Fibroblast of skin of abdomen (primary cell): Measurements from ENCODE around the gene TENM4.
"Not testable (repeated sequence)": the region's sequence is repeated elsewhere in the genome, so short reads cannot be mapped to it uniquely, and the experiment has no call there.

Experiments
- DNase-seq: peaks from one replicate; pipeline ENCODE4 v3.0.0-alpha.2; 2013

TENM4 gene

DNA sequence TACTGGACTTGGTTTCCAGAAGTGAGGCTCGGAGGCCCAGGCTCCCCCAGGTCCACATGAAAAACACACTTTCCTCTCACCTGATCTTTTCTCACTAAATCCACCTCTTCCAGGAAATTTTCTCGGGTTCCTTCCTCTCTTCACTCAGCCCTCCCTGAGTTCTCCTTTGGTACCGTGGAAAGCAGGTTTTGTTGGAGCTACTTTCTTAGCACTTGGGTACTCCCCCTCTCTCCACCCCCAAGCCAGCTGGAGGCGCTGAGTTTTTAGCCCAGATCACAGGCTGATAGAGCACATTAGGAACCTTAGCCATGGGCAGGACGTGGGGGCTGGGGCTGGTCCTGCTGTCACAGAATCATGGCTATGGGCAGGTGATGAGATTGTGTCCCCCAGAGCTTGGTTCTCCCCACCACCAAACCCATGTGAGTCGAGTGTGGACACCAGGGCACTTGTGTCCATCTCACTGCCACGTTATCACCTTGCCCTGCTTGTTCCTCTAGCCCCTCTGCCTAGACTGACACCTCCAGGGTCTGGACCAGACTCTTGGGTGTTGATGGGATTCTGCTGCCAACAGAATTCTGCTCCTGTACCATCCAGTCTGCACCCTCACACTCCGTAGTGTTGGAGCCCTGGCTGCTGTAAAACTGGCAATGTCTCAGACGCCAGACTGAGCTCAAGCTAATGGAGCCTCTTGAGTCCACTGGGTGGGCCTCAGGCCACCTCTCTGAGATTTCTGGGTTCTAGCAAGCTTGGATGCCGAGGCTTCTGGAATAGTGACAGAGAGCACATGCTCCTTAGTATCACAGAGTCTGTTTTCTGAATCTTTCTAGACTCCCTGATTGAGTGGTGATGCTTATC is 791.2 kb downstream of the TENM4 start:
- DNase-seq = no peak

DNA sequence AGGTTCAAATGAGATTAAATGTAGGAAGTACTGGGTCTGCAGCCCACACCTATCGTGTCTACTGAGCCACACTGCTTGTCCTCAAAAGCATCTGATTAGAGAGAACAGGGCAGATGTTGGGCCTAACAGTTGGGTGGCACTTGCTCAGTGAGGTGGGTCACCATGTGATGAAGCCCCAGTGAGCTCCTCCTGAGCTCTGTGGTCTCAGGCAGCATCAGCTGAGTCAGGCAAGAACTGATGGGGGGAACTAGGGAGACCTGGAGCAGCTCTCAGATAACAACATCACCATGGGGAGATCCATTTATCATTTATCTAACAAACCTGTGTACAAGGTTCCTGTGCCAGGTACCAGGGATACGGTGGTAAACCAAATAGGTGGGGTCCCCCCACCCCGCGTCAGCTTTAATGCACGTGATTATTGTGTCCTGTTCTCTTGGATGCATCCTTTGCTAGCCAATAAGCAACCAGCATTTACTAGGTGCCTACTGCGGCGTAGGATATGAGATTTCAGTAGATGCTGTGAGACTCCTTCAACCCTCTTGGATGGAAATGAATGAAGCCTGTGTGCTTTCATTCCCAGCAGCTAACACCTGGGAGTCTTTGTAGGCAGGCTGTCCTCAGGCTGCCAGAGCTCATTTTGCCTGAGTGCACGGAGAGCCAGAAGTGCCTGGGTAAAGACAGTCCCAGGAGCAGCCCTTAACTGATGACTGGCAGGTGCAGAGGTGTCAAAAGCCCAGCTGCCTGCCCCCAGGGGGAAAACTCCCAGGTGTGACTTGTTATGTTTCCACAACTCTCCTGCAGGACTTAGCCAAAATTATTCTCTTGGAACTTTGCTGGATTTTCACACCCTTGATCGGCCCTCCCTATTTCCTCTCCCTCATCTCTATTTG is 792.6 kb downstream of the TENM4 start:
- no peak for DNase-seq

DNA sequence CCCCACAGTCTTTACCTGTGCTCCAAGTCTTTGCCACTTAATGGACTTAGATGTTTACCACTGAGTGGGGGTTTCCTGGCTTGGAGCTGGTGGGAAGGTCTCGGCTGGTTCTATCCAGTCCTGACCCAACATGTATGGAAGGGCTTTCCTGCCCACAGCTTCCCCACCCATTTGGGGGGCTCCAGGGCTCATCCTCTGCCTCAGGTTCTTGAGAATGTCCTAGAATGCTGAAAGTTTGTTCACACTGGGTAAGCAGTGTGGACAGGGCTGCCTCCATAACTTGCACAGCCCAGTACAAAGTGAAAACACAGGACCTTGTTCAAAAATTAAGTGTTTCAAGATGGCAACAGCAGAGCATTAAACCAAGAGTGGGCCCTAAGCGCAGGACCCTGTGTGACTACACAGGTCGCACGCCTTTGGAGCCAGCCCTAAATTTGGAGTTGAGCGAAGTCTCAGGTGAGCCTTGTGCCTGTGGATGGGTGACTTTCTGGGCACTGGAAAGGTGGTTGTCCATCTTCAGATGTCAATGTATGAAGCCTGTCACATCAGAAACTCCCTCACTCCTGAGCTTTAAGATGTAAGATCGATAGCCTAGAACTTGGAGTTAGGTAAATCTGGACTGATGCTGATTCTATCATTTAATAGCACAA is 793.4 kb downstream of the TENM4 start:
- no peak for DNase-seq

DNA sequence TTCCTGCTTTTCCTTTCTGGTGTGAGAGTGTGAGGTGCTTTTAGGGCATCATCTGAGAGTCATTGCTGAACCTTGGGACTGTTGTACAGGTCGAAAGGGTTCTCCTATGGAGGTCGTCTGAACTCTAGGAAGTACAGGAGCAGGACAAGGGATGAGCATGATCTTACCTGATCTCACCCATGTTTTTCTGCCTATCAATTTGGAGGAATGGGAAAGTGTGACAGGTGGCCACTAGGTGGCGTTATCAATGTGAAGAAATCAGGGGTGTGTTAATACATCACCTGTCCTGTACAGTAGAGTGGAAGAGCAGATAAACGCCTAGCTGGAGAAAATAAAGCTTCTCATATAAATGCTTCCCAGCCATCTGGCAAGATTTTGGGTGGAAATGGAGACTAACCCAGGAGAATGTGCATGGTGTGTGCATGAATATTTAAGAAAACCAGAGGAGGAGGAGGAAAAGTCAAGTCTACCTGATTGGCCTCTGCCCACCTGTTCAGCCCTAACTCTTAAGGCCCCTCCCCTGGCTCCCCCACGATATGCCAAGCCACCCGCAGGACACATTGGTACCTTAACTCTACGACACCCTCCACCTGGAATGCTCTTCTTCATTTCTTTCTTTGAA is 794.2 kb downstream of the TENM4 start:
- peak; percentile 20 for DNase-seq

DNA sequence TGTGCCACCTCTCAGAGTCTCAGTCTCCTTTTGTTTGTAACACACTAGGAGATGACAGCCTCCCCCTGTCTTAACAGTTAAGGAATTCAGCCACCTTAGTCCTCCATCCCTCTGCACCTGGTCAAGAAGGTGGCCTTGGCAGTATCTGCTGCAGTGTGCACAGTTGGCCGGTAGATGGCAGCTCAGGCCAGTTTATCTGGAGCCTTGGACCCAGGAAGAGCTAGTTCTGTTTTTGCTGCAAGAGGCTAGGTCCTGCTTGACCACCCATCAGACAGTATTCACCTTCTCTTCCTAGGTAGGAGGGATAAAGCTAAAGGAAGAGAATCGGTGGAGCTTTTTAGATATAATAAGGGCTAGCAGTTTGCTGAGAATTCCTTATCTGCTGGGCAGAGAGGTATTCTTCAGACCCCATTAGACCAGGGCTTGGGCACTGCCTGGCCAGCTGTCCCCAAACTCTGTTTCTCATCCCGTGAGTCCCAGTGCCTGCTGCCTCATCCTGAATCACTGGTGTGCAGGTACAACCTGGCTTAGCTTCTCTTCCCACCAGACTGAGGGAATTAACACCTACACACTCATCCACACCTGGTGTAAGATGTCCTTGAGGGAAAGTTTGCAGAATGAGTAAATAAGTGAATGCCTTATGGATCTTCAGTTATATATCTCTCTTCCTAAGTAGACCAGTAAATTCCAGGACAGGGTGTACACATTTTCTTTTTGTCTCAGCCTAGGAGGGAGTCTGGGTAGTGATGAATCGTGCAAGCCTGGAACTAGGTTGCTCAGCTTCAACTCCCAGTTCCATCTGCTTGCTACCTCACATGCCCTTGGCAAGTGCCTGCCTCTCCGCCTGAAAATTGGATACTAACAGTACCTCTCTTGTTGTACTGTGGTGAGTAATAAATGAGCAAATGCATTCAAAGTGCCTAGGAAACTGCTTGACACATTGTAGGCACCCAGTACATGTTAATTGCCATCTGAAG is 795.3 kb downstream of the TENM4 start:
- peak; percentile 61 for DNase-seq

DNA sequence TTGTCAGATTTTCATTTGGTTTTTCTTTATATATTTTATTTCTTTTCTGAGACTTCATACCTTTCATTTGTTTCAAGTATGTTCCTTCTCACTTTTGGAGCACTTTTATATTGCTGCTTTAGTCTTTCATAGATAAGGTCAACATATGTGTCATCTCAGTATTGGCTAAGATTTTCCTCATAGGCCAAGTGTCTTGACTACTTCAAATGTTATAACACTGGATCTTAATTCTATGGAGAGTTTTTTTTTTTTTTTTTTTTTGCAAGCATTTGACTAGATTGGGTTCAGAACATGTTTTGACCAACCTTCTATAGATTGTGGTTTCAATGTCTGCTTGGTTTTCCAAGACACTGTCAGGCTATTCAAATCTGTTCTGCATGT is 797.2 kb downstream of the TENM4 start:
- DNase-seq = no peak

DNA sequence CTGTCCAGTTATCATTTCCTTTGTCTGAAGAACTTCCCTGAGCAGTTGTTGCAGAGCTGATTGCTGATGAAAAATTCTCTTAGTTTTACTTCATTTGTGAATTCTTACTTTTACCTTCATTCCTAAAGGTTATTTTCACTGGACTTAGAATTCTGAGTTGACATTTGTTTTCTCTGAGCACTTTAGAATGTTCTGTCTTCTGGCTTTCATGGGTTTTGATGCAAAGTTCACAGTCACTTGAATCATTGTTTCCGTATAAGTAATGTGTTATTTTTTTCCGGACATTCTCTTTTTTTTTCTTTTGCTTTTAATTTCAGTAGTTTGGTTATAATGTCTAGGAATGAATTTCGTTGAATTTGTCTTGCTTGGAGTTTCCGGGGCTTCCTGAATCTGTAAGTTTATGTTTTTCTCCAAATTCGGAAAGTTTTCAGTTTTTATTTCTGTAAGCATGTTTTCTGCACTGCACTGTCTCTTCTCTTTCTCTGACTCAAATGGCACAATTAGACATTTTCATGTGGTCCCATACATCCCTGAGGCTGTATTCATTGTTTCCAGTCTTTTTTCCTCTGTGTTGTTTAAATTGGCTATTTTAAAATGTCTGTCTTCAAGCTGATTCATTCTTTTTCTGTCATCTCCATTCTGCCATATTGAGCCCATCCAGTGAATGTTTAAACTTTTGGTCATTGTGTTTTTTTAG is 797.7 kb downstream of the TENM4 start:
- DNase-seq = no peak

DNA sequence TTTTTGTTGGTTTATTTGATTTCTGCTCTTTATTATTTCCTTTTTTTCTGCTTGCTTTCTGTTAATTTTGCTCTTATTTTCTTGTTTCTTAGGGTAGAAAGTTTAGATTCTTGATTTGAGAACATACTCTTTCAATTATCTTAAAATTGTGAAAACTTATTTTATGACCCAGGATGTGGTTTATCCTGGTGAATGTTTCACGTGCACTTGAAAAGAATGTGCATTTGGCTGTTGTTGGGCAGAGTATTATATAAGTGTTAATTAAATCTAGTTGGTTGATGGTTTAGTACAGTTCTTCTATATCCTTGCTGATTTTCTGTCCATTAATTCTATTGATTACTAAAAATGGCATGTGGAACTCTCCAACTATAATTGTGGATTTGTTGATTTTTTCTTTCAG is 799.3 kb downstream of the TENM4 start:
- DNase-seq = peak; percentile 33

DNA sequence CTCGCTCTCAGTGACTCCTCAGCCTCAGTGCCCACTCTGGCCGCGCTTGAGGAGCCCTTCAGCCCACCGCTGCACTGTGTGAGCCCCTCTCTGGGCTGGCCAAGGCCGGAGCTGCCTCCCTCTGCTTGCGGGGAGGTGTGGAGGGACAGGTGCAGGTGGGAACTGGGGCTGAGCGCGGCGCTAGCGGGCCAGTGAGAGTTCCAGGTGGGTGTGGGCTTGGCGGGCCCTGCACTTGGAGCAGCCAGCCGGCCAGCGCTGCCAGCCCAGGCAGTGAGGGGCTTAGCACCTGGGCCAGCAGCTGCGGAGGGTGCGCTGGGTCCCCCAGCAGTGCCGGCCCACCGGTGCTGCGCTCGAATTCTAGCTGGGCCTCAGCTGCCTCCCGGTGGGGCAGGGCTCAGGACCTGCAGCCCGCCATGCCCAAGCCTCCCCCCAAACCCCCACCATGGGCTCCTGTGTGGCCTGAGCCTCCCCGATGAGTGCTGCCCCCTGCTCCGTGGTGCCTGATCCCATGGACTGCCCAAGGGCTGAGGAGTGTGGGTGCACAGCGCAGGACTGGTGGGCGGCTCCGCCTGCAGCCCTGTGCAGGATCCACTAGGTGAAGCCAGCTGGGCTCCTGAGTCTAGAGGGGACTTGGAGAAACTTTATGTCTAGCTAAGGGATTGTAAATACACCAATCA is 802.0 kb downstream of the TENM4 start:
- no peak for DNase-seq

DNA sequence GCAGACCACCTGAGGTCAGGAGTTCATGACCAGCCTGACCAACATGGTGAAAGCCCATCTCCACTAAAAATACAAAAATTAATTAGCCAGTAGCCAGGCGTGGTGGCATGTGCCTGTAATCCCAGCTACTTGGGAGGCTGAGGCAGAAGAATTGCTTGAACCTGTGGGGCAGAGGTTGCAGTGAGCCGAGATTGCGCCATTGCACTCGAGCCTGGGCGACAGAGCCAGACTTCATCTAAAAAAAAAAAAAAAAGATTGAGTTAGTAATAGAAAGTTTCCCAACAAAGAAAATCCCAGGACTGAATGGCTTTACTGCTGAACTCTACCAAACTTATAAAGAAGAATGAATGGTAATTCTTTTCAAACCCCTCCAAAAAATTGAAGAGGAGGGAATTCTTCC is 803.3 kb downstream of the TENM4 start:
- DNase-seq = not testable (repeated sequence)

DNA sequence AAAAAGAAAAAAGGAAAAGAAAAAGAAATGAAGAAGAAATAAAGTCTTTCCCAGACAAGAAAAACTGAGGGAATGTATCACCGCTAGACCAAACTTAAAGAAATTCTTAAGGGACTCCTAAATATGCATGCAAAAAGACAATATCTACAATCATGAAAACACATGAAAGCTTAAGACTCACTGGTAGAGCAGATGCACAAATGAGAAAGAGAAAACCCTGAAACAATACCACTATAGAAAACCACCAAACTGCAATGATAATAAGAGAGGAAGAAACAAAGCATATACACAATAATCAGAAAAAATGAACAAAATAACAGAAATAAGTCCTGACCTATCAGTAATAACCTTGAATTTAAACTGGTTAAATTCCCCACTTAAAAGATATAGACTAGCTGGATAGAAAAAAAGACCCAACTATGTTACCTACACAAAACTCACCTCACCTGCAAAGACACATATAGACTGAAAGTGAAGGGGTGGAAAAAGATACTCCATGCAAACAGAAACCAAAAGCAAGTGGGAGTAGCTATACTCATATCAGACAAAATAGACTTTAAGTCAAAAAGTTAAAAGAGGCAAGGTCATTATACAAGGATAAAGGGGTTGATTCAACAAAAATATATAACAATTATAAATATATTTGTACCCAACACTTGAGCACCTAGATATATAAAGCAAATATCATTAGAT is 804.9 kb downstream of the TENM4 start:
- no peak for DNase-seq

DNA sequence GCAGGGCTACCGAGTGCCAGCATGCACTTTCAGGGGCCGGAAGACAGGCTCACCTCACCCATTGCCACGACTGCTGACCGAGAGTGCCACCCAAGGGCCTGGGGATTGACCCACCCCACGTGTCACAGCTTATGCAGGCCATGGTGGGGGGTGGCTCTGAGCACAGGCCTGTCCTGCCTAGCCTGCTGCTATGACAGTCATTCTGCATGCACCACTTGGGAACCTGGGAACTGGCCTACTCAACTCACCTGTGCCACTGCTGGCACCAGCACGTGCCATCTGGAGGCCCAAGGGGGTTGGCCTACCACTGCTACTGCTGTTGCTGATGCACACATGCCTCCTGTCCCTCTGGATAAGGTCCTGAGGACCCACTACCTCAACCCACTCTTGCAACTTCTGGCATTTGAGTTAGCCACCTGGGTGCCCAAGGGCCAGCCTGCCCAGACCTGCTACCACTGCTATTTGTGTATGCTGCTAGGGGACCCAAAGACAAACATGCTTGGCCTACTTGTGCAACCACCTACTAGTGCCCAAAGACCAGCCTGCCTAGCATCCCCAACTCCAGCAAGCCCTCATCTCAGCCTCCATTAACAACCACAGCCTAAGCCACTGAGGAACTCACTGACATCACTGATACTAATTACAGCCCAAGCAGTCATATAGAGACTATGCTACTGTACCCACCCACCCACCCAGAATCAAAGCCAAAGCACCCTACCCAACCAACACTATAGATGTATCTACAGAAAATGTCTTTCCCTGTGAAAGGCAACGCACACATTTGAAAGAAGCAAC is 807.1 kb downstream of the TENM4 start:
- DNase-seq = no peak

DNA sequence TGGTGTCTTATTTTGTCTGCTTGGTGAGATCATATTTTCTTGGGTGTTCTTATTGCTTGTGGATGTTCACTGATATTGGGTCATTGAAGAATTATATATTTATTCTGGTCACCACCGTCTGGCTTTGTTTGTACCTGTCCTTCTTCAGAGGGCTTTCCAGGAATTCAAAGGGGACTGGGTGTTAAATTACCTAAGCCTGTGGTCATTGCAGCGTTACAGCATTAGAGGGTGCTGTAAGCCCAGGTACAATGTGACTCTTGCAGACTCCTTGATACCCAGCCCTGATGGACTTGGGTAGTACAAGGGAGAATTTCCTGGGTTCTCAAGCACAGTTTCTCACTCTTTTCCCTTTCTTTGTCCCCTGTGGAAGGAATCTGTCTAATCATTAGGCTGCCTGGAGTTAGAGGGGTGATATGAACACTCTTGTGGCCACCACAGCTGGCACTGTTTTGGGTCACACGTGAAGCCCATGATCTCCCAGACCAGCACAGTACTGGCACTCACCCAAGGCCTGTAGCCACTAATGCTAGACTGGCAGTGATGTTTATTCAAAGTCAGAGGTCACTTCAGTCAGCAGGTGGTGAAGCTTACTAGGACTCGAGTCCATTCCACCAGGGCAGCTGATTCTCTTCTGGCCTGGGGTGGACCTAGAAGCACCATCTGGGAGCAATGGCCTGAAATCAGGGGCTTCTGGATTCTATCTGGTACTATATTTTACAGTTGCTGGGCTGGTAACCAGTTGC is 810.1 kb downstream of the TENM4 start:
- no peak for DNase-seq

DNA sequence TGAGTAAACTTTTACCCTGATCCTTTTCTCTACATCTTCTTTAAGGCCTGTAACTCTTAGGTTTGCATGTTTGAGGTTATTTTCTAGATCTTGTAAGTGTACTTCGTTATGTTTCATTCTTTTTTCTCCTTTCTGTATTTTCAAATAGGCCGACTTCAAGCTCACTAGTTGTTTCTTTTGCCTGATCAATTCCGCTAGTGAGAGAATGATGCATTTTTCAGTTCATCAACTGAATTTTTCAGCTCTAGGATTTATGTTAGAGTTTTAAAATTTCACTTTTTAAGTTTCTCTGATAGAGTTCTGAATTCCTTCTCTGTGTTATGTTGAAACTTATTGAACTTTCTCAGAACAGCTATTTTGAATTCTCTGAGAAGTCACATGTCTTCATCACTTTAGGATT is 810.7 kb downstream of the TENM4 start:
- no peak for DNase-seq

DNA sequence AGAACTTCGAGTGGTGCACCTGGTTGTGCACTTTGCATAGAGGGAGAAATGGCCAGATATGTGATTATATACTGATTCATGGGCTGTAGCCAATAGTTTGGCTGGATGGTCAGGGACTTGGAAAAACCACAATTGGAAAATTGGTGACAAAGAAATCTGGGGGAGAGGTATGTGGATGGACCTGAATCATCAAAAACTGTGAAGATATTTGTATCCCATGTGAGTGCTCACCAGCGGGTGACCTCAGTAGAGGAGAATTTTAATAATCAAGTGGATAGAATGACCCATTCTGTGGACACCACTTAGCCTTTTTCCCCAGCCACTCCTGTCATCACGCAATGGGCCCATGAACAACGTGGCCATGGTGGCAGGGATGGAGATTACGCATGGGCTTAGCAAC is 818.2 kb downstream of the TENM4 start:
- no peak for DNase-seq

DNA sequence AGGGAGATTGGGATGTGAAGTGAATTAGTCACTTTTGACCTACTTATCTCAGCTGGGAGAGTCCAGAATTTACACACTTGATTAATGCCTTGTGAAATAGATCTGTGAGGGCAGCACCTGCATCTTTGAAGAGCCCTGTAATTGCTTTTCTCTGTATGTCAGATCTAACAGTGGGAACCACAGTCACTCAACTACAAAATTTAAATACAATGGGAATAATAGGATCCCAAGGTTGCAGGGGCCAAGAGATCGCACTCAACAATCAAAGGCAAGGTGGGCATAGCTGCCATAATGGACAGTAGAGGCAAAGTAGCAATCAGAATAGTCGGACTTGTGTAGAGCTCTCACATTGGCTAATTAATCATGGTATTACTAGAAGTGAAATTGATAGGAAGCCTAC is 820.7 kb downstream of the TENM4 start:
- no peak for DNase-seq

DNA sequence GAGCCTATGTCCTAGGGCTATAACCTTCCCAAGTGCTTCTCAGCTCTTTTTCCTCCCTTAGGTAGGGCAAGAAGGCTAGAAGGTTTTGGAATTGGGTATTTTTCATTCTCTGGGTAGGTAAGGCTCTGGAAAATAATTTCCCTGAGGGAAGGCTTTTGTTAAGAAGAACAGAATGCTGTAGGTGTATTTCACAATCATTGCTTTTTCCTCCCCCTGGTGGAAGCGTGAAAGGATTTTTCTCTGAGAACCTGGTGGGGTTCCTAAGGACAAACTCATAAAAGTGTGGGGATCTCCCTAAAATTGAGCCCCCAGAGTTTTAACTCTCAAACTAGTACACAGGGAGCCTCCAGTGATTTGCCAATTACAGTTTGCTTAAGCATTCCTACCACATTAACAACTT is 825.1 kb downstream of the TENM4 start:
- no peak for DNase-seq

DNA sequence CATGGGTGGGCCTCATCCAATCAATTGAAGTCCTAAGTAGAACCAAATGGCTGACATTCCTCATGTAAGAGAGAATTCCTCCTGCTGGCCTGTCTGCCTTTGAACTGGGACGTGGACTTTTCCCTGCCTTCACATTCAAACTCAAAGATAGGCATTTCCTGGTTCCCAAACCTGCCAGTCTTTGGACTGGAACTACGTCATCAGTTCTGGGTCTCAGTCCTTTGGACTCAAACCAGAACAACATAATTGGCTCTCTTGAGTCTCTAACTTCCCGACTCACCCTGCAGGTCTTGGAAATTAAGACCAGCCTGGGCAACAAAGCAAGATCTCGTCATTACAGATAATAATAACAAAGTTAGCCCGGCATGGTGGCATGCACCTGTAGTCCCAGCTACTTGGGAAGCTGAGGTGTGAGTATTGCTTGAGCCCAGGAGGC is 827.4 kb downstream of the TENM4 start:
- no peak for DNase-seq
